ENCODE data around the gene MICA. TPM values are rescaled to one million over a fixed set of nuclear protein-coding genes. Genes with fewer than 3 reads are reported as not detected.

Gene MICA
- total and polyA plus RNA-seq, 9 of the 15 experiments (the other 6 are each of a cell fraction or from before 2014, with no cell fraction given) = 11.8 to 24.6 (median 16.7) TPM

DNA sequence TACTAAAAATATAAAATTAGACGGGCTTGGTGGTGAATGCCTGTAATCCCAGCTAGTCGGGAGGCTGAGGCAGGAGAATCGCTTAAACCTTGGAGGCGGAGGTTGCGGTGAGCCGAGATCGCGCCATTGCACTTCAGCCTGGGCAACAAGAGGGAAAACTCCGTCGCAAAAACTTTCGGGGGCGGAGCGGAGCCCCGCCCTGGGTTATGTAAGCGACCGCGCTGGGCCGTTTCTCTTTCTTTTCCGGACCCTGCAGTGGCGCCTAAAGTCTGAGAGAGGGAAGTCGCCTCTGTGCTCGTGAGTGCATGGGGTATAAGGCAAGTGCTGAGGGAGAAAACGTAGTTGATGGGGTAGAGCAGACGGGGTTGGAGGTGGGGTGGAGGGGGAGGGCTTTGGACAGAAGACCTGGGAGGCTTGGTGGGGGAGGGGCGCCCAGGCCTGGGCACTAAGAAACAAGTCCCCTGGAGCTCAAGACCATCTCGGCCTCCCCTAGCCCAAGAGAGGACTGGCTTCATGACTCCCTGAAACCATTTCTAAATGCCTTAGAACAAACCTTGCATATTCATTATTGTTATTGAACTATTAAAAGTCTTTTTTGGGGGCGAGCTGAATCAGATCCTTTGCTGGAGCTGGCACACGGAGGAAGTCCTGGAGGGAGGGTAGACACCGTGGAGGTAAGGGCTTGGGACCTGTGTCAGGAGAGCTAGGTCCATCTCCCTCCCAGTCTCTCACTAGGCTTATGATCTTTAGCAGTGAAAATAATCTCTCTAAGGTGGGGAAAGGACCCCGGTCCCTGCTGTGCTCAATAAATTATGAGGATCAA, 2.7 kb upstream of the MICA start (continued):
- TF ChIP-seq, protein P1, sequence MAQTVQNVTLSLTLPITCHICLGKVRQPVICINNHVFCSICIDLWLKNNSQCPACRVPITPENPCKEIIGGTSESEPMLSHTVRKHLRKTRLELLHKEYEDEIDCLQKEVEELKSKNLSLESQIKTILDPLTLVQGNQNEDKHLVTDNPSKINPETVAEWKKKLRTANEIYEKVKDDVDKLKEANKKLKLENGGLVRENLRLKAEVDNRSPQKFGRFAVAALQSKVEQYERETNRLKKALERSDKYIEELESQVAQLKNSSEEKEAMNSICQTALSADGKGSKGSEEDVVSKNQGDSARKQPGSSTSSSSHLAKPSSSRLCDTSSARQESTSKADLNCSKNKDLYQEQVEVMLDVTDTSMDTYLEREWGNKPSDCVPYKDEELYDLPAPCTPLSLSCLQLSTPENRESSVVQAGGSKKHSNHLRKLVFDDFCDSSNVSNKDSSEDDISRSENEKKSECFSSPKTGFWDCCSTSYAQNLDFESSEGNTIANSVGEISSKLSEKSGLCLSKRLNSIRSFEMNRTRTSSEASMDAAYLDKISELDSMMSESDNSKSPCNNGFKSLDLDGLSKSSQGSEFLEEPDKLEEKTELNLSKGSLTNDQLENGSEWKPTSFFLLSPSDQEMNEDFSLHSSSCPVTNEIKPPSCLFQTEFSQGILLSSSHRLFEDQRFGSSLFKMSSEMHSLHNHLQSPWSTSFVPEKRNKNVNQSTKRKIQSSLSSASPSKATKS (CRISPR knock-in tag; IDR thresholded peaks at IDR 0.05) = no peak
- TF ChIP-seq, protein P2, sequence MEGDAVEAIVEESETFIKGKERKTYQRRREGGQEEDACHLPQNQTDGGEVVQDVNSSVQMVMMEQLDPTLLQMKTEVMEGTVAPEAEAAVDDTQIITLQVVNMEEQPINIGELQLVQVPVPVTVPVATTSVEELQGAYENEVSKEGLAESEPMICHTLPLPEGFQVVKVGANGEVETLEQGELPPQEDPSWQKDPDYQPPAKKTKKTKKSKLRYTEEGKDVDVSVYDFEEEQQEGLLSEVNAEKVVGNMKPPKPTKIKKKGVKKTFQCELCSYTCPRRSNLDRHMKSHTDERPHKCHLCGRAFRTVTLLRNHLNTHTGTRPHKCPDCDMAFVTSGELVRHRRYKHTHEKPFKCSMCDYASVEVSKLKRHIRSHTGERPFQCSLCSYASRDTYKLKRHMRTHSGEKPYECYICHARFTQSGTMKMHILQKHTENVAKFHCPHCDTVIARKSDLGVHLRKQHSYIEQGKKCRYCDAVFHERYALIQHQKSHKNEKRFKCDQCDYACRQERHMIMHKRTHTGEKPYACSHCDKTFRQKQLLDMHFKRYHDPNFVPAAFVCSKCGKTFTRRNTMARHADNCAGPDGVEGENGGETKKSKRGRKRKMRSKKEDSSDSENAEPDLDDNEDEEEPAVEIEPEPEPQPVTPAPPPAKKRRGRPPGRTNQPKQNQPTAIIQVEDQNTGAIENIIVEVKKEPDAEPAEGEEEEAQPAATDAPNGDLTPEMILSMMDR (IDR thresholded peaks at IDR 0.05 in 2 of 3, conservative IDR thresholded peaks at IDR 0.05 in 1 of 3; ENCODE audit: insufficient read depth in 2 of 3, low read depth in 1 of 3, low read length in 3 of 3) = peak in 2 of 3 experiments; percentile 3 to 24; a peak in 2 of 6 replicates
- TF ChIP-seq TSC22D4 (tag; IDR thresholded peaks at IDR 0.05) (no peak), RBM14 (IDR thresholded peaks at IDR 0.05; ENCODE audit: borderline replicate concordance, insufficient read depth, low read depth, low read length) (no peak), KDM1A (IDR thresholded peaks at IDR 0.05) (no peak), RREB1 (CRISPR knock-in tag; IDR thresholded peaks at IDR 0.05) (no peak), RBM34 (IDR thresholded peaks at IDR 0.05; ENCODE audit: borderline replicate concordance, insufficient read depth, low read length) (no peak), DIDO1 (tag; IDR thresholded peaks at IDR 0.05; ENCODE audit: low read depth) (no peak), ZNF77 (CRISPR knock-in tag; IDR thresholded peaks at IDR 0.05) (no peak), ZNF280B (CRISPR knock-in tag; IDR thresholded peaks at IDR 0.05) (no peak), BRCA1 (IDR thresholded peaks at IDR 0.05) (no peak), BRCA1 (CRISPR knock-in tag; IDR thresholded peaks at IDR 0.05) (no peak), HDAC2 (IDR thresholded peaks at IDR 0.05) (no peak), WHSC1 (IDR thresholded peaks at IDR 0.05; ENCODE audit: low read length) (no peak), RBM25 (IDR thresholded peaks at IDR 0.05; ENCODE audit: low read depth, low read length, severe bottlenecking) (no peak)
